Cardiac muscle cell (in vitro differentiated cells and primary cell): ENCODE results near the gene XAF1. TPM values are rescaled to one million over a fixed set of nuclear protein-coding genes. Genes with fewer than 3 reads are reported as not detected.

Source experiments
- DNase-seq, 2 donors: peaks; one replicate each; pipeline versions ENCODE4 v3.0.0 to v3.0.0-alpha.2; 2010 to 2017; ENCODE audit warnings: low read depth in 1 of 2, low spot score in 1 of 2
- H3K27ac ChIP-seq: fragments of 200-600 bp; sonication (generic); 2 replicates; pipeline ENCODE4 v1.5.1; 2016
- H3K27me3 ChIP-seq: fragments of 200-600 bp; sonication (generic); 2 replicates; pipeline ENCODE4 v1.6.0; 2016; ENCODE audit warnings: control low read depth
- H3K36me3 ChIP-seq: fragments of 200-600 bp; sonication (generic); 2 replicates; pipeline ENCODE4 v1.5.1; 2016; ENCODE audit warnings: control low read depth
- H3K4me1 ChIP-seq: fragments of 200-600 bp; sonication (generic); 2 replicates; pipeline ENCODE4 v1.8.1; 2017; ENCODE audit warnings: low read depth, mild to moderate bottlenecking, mixed run types
- H3K4me3 ChIP-seq: fragments of 200-600 bp; sonication (generic); 2 replicates; pipeline ENCODE4 v1.5.1; 2016; ENCODE audit warnings: mild to moderate bottlenecking
- H3K9me3 ChIP-seq: fragments of 200-600 bp; sonication (generic); 2 replicates; pipeline ENCODE4 v1.5.1; 2017; ENCODE audit warnings: low read depth, mild to moderate bottlenecking, control low read depth
- polyA plus RNA-seq: library from polyadenylated mRNA; unstranded; fragments of >200 nt; fragmentation: Nextera tagmentation; extraction: Ambion mirVana; gene quantifications from 2 replicates; pipeline ENCODE4 v1.2.1, GENCODE V29; 2016
- total RNA-seq: library from RNA; depleted of rRNA; stranded (reverse); fragments of >200 nt; gene quantifications from 2 replicates; pipeline ENCODE4 v1.2.3, GENCODE V29; 2016
- TF ChIP-seq, protein P1 (sequence below): IDR thresholded peaks from 2 replicates; pipeline ENCODE4 v1.5.1; 2012; ENCODE audit warnings: low read depth, mild to moderate bottlenecking, low read length

The XAF1 gene
- total and polyA plus RNA-seq, 2 experiments from 2014 or later, result not detected

DNA sequence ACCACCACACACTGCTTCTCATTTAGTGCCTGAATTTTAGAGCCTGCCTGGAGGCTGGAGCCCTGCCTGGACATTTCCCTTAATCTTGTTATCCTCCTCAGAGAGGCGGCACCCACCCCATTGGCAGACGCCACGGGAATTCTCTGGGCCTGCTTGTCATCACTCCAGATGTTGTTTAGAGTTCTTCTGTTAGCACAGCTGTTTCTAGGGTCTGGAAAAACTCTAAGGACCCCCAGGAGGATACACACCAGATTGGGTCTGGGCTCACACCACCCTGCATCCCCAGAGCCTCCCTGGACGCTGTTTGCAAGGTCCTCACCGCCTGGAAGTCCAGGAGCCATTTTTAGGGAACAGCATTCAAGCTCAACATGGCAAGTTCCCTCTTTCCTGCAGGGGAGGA is 565 bp upstream of the XAF1 start:
- TF ChIP-seq, protein P1, sequence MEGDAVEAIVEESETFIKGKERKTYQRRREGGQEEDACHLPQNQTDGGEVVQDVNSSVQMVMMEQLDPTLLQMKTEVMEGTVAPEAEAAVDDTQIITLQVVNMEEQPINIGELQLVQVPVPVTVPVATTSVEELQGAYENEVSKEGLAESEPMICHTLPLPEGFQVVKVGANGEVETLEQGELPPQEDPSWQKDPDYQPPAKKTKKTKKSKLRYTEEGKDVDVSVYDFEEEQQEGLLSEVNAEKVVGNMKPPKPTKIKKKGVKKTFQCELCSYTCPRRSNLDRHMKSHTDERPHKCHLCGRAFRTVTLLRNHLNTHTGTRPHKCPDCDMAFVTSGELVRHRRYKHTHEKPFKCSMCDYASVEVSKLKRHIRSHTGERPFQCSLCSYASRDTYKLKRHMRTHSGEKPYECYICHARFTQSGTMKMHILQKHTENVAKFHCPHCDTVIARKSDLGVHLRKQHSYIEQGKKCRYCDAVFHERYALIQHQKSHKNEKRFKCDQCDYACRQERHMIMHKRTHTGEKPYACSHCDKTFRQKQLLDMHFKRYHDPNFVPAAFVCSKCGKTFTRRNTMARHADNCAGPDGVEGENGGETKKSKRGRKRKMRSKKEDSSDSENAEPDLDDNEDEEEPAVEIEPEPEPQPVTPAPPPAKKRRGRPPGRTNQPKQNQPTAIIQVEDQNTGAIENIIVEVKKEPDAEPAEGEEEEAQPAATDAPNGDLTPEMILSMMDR, result no peak
- no peaks in the 10 kb centered on the region for H3K9me3 ChIP-seq
- no peaks in the 10 kb centered on the region for H3K4me1 ChIP-seq
- H3K27ac ChIP-seq, result no peak overlapping the region
- DNase-seq, result peak in 1 of 2 donors; percentile 87
- H3K4me3 ChIP-seq, result no peak overlapping the region
- no peaks in the 10 kb centered on the region for H3K36me3 ChIP-seq
- H3K27me3 ChIP-seq, result no peaks in the 10 kb centered on the region

DNA sequence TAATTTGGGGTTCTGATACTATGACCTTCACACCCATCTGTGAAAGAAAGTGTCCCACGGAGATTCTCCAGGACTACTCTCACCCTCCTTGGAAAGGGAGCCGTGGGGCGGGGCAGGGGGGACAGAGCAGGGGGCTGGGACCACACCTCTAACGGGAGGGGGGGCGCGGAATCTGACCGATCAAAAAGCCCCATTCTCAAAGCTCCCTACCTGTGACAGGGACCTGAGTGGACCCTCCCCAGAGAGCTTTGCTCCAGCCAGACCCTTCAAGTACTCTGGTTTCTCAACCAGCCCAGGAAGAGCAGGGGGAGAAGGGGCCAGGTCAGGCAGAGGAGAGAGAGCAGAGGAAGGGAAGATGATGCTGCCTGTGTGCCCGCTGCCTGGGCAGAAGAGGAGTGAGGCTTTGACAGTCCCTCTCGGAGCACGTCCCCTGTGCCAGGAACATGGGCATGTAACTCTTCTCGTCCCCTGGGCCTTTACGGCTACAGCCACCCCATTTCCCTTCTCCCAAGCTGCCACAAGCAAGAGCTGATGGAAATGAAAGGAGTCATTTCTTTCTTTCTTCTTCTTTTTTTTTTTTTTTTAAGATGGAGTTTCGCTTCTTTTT is 682 bp downstream of the XAF1 start:
- Histone ChIP-seq H3K4me3 (no peak overlapping the region), H3K4me1 (no peaks in the 10 kb centered on the region), H3K27me3 (no peaks in the 10 kb centered on the region), H3K36me3 (no peaks in the 10 kb centered on the region), H3K9me3 (no peaks in the 10 kb centered on the region), H3K27ac (no peak overlapping the region)
- no peak for DNase-seq
- TF ChIP-seq, protein P1, result no peak

DNA sequence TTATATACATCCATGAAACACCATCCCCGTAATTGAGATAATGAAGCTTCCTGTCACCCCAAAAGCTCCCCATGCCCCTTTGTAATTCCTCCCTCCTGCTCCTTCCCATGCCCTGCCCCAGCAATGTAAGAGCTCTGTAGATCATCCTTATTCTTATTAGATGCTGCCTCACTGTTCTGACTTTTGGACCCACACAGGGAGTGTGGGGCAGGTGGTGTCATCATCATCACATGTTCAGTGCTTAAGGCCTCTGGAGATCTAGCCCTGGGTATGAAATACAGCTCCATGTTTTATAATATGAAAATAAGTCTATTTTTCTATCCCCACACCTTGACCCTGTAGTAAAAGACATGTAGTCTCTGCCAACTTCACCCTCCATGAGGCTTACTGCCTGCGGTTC is 1.9 kb downstream of the XAF1 start:
- Histone ChIP-seq H3K9me3 (no peaks in the 10 kb centered on the region), H3K27ac (no peak overlapping the region), H3K27me3 (no peaks in the 10 kb centered on the region), H3K4me3 (no peak overlapping the region), H3K36me3 (no peaks in the 10 kb centered on the region), H3K4me1 (no peaks in the 10 kb centered on the region)
- TF ChIP-seq, protein P1, result no peak
- no peak for DNase-seq

DNA sequence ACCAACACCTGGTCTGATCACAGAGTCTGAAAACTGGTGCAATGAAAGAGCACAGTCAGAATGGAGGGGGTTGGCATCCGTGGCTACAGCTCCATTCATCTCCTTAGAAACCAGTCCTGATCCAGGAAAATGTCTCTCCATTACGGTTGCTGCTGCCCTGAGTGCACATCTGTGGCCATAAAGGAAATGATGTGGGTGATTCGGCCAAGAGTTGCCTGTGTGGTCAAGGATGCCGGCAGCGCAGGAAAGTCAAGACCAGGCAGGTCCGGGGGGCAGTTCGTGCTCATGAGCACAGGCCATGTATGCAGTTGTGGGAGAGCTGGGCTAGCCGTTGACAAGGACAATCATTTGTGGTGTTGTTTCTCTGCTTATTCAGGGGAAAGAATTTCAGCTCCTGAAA is 5.9 kb downstream of the XAF1 start:
- Histone ChIP-seq H3K27me3 (peaks cover 9% of the 10 kb centered on the region), H3K4me3 (no peak overlapping the region), H3K9me3 (no peaks in the 10 kb centered on the region), H3K27ac (no peak overlapping the region), H3K36me3 (no peaks in the 10 kb centered on the region), H3K4me1 (no peaks in the 10 kb centered on the region)
- TF ChIP-seq, protein P1, result no peak
- no peak for DNase-seq

DNA sequence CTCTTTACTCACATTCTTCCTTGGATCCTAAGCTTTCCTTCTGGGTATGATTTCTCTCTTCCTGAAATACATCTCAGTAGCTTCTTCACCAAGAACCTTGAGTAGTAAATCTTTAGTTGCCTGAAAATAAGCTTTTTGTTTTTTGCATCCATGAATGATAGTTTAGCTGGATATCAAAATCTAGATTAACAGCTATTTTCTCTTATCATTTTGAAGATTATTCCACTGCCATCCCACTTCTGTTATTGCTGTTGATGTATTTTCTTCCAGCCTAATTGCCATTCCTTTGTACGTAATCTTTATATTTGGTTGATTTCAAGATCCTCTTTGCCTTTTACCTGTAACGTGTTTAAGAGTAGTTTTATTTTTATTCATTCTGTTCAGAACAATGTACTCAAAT is 12.6 kb downstream of the XAF1 start:
- no peak for DNase-seq
- Histone ChIP-seq H3K4me1 (no peaks in the 10 kb centered on the region), H3K27ac (no peak overlapping the region), H3K36me3 (no peaks in the 10 kb centered on the region), H3K4me3 (no peak overlapping the region), H3K9me3 (no peaks in the 10 kb centered on the region), H3K27me3 (peaks cover 14% of the 10 kb centered on the region)
- TF ChIP-seq, protein P1, result no peak
